HepG2 (cell line): ENCODE data around the gene ASH1L. TPM values are rescaled to one million over a fixed set of nuclear protein-coding genes. Genes with fewer than 3 reads are reported as not detected.

Experiments used
- KAT7 ChIP-seq: IDR thresholded peaks from 2 replicates; pipeline ENCODE4 v1.6.1; 2018; ENCODE audit warnings: borderline replicate concordance, missing compliant biosample characterization
- POLR2A ChIP-seq, 2 experiments: IDR thresholded peaks; 2 replicates each; pipeline ENCODE4 v1.6.1; 2011; ENCODE audit warnings: low read depth in 2 of 2, low read length in 2 of 2, mild to moderate bottlenecking in 1 of 2, moderate library complexity in 1 of 2; ENCODE audit not compliant: insufficient read depth in 1 of 2
- PRDM15 ChIP-seq: sonication (generic); formaldehyde crosslinking; IDR thresholded peaks from 2 replicates; pipeline ENCODE4 v1.4.0; 2020; ENCODE audit warnings: missing genetic modification reagents
- SAFB2 ChIP-seq: sonication (generic); formaldehyde crosslinking; IDR thresholded peaks from 2 replicates; pipeline ENCODE4 v1.5.1; 2020; ENCODE audit warnings: missing genetic modification reagents, low read depth, mild to moderate bottlenecking, borderline replicate concordance
- TAF1 ChIP-seq: sonication (generic); formaldehyde crosslinking; IDR thresholded peaks from 2 replicates; pipeline ENCODE4 v1.4.0; 2020; ENCODE audit warnings: missing genetic modification reagents
- TFAP4 ChIP-seq: sonication (generic); IDR thresholded peaks from 2 replicates; pipeline ENCODE4 v1.6.1; 2016; ENCODE audit warnings: low read depth, borderline replicate concordance
- ZHX1 ChIP-seq: sonication (generic); formaldehyde crosslinking; IDR thresholded peaks from 2 replicates; pipeline ENCODE4 v1.8.1; 2022; ENCODE audit warnings: low read depth, mild to moderate bottlenecking, missing genetic modification reagents
- ZMYM2 ChIP-seq: sonication (generic); formaldehyde crosslinking; IDR thresholded peaks from 2 replicates; pipeline ENCODE4 v1.8.0; 2022; ENCODE audit warnings: mild to moderate bottlenecking, missing genetic modification reagents
- ZMYM4 ChIP-seq: sonication (generic); formaldehyde crosslinking; IDR thresholded peaks from 2 replicates; pipeline ENCODE4 v1.8.1; 2023; ENCODE audit warnings: mild to moderate bottlenecking, missing genetic modification reagents
- ZNF275 ChIP-seq: sonication (generic); formaldehyde crosslinking; IDR thresholded peaks from 2 replicates; pipeline ENCODE4 v1.8.0; 2022; ENCODE audit warnings: missing genetic modification reagents, mild to moderate bottlenecking, inconsistent platforms, borderline replicate concordance
- ZNF280D ChIP-seq: sonication (generic); formaldehyde crosslinking; IDR thresholded peaks from 2 replicates; pipeline ENCODE4 v1.5.1; 2020; ENCODE audit warnings: mild to moderate bottlenecking, missing genetic modification reagents
- ZNF598 ChIP-seq: sonication (generic); formaldehyde crosslinking; IDR thresholded peaks from 2 replicates; pipeline ENCODE4 v1.5.1; 2020; ENCODE audit warnings: mild to moderate bottlenecking, missing genetic modification reagents, borderline replicate concordance
- ZNF768 ChIP-seq: sonication (generic); formaldehyde crosslinking; IDR thresholded peaks from 2 replicates; pipeline ENCODE4 v1.4.0; 2020; ENCODE audit warnings: missing genetic modification reagents
- ZNF788 ChIP-seq: sonication (generic); formaldehyde crosslinking; IDR thresholded peaks from 2 replicates; pipeline ENCODE4 v1.5.0; 2020; ENCODE audit warnings: mild to moderate bottlenecking, missing genetic modification reagents, borderline replicate concordance
- ZNF816 ChIP-seq: sonication (generic); formaldehyde crosslinking; IDR thresholded peaks from 2 replicates; pipeline ENCODE4 v1.8.0; 2022; ENCODE audit warnings: missing genetic modification reagents, mild to moderate bottlenecking, borderline replicate concordance
- ZSCAN20 ChIP-seq: sonication (generic); formaldehyde crosslinking; IDR thresholded peaks from 2 replicates; pipeline ENCODE4 v1.4.0; 2020; ENCODE audit warnings: missing genetic modification reagents, mild to moderate bottlenecking, borderline replicate concordance
- ZSCAN21 ChIP-seq: sonication (generic); formaldehyde crosslinking; IDR thresholded peaks from 2 replicates; pipeline ENCODE4 v1.8.0; 2022; ENCODE audit warnings: mild to moderate bottlenecking, missing genetic modification reagents, moderate library complexity, borderline replicate concordance
- ZSCAN30 ChIP-seq: sonication (generic); formaldehyde crosslinking; IDR thresholded peaks from 2 replicates; pipeline ENCODE4 v1.5.0; 2020; ENCODE audit warnings: mild to moderate bottlenecking, missing genetic modification reagents
- polyA plus RNA-seq, 8 experiments: library from polyadenylated mRNA; depleted of rRNA in 3 of 8; stranded (reverse) in 7 of 8; unstranded in 1 of 8; fragments of >200 nt; fragmentation: Illumina TruSeq in 4 of 8; extraction: Trizol in 4 of 8; gene quantifications; 2 replicates each; pipeline versions ENCODE4 v1.2.1 to v1.2.3, GENCODE V29; 2011 to 2016; ENCODE audit warnings: low read depth in 4 of 8, missing spikeins in 1 of 8, mixed read lengths in 1 of 8; ENCODE audit not compliant: insufficient read depth in 1 of 8
- total RNA-seq, 5 experiments: library from RNA; depleted of rRNA; stranded (reverse); fragments of >200 nt; fragmentation: Illumina TruSeq; extraction: Trizol; gene quantifications; 2 replicates each; pipeline ENCODE4 v1.2.3, GENCODE V29; 2016; ENCODE audit warnings: low read depth in 1 of 5

The ASH1L gene
- total and polyA plus RNA-seq, 2 of the 13 experiments (the other 11 are each of a cell fraction or from before 2014, with no cell fraction given): 10.2 to 15.3 TPM

GRCh38 chr1:155307247-155307740 is 255.3 kb downstream of the ASH1L start (continued):
- TF ChIP-seq TFAP4 (no peak), PRDM15 (CRISPR knock-in tag) (no peak), ZMYM2 (0 out of 2 replicates have a peak, but pooled peaks have one; percentile 48), ZSCAN21 (CRISPR knock-in tag) (0 out of 2 replicates have a peak, but pooled peaks have one; percentile 23), ZNF280D (no peak), TAF1 (CRISPR knock-in tag) (no peak), ZHX1 (CRISPR knock-in tag) (no peak), ZMYM4 (CRISPR knock-in tag) (no peak), ZNF275 (CRISPR knock-in tag) (no peak), ZNF598 (CRISPR knock-in tag) (no peak), SAFB2 (CRISPR knock-in tag) (no peak), ZNF816 (no peak), ZNF768 (CRISPR knock-in tag) (no peak), KAT7 (no peak), ZSCAN20 (no peak), ZNF788 (CRISPR knock-in tag) (no peak), POLR2A (IDR thresholded peaks at IDR 0.05; ENCODE audit: insufficient read depth in 1 of 2, low read depth in 2 of 2, low read length in 2 of 2) (peak in 1 of 2 experiments; percentile 38; a peak in 1 of 4 replicates), ZSCAN30 (CRISPR knock-in tag) (no peak)
